GM21786 (cell line): ENCODE measurements around the gene CSAD.
"Not testable (repeated sequence)": the region's sequence is repeated elsewhere in the genome, so short reads cannot be mapped to it uniquely, and the experiment has no call there.

Experiments
- ATAC-seq: cut with Tn5 transposase; IDR thresholded peaks from one replicate; pipeline ENCODE4 v1.9.1; 2021; ENCODE audit not compliant: unreplicated experiment

Gene CSAD

GRCh38 chr12:53112431-53112830, 68.3 kb downstream of the CSAD start:
- ATAC-seq: not testable (repeated sequence)
